ENCODE measurements around the gene NBL1. TPM values are rescaled to one million over a fixed set of nuclear protein-coding genes. Genes with fewer than 3 reads are reported as not detected.

The NBL1 gene
- polyA plus RNA-seq, 3 donors: 0.07 TPM; not detected in 2

DNA sequence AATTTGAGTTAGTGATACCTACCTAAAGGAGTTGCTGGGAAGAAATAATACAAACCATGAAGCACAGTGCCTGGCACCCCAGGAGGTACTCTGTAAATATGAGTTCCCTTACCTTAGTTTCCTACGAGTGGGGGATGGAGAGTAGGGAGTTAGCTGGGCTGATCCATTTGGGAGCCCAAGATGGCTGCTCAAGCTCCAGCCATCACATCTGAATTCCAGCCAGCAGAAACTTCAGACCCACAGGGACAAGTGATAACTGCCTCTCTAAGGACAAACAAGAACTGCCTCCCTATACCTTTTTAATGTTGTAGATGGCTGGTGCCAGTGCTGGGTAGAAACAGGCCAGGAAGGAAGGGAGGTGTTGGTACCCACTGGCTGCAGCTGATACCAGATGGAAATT is 43.3 kb downstream of the NBL1 start:
- no peaks in the 10 kb centered on the region for H3K4me1 Mint-ChIP-seq
- no peaks in the 10 kb centered on the region for H4K20me1 ChIP-seq (ENCODE audit: insufficient read depth, low read length)
- peaks cover 14 to 26% of the 10 kb centered on the region in 2 donors for H3K9me3 ChIP-seq (replicated peaks in 1 of 2; ENCODE audit: control insufficient read depth in 1 of 2, insufficient read depth in 1 of 2, low read length in 2 of 2)
- no peak overlapping the region for H3K4me3 ChIP-seq (replicated peaks in 1 of 3; ENCODE audit: low read depth in 2 of 3, low read length in 3 of 3)
- H3K27ac ChIP-seq (ENCODE audit: low read depth in 1 of 2, low read length in 2 of 2): no peak overlapping the region
- TF ChIP-seq, protein P1, sequence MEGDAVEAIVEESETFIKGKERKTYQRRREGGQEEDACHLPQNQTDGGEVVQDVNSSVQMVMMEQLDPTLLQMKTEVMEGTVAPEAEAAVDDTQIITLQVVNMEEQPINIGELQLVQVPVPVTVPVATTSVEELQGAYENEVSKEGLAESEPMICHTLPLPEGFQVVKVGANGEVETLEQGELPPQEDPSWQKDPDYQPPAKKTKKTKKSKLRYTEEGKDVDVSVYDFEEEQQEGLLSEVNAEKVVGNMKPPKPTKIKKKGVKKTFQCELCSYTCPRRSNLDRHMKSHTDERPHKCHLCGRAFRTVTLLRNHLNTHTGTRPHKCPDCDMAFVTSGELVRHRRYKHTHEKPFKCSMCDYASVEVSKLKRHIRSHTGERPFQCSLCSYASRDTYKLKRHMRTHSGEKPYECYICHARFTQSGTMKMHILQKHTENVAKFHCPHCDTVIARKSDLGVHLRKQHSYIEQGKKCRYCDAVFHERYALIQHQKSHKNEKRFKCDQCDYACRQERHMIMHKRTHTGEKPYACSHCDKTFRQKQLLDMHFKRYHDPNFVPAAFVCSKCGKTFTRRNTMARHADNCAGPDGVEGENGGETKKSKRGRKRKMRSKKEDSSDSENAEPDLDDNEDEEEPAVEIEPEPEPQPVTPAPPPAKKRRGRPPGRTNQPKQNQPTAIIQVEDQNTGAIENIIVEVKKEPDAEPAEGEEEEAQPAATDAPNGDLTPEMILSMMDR (IDR thresholded peaks at IDR 0.05): no peak
- peaks cover 52 to 53% of the 10 kb centered on the region in 2 donors for H3K36me3 Mint-ChIP-seq
- no CpG with 5 or more reads among the region's 1 CpG for WGBS (ENCODE audit: insufficient coverage)
- no peaks in the 10 kb centered on the region for H3K79me2 ChIP-seq (ENCODE audit: insufficient read depth, low read length)
- H2AFZ ChIP-seq (ENCODE audit: insufficient read depth, low read depth, low read length, poor library complexity, severe bottlenecking): no peak overlapping the region
- H3K4me1 ChIP-seq (ENCODE audit: control insufficient read depth in 1 of 2, insufficient read depth in 2 of 2, low read length in 2 of 2): no peaks in the 10 kb centered on the region
- H3K4me3 Mint-ChIP-seq: no peak overlapping the region
- peaks cover 17 to 57% of the 10 kb centered on the region in 2 donors for H3K36me3 ChIP-seq (replicated peaks in 1 of 2; ENCODE audit: control insufficient read depth in 1 of 2, insufficient read depth in 2 of 2, low read length in 2 of 2)
- DNase-seq: no peak
- H3K9me3 Mint-ChIP-seq: peaks cover 18 to 32% (median 27%) of the 10 kb centered on the region in 7 donors
- peak overlapping the region in 1 of 7 donors; percentile 58 for H3K27ac Mint-ChIP-seq
- H3K27me3 ChIP-seq (ENCODE audit: control insufficient read depth in 2 of 2, insufficient read depth in 2 of 2, low read length in 2 of 2): no peaks in the 10 kb centered on the region
- peaks cover 0 to 2% (median 0%) of the 10 kb centered on the region in 3 donors for H3K27me3 Mint-ChIP-seq (ENCODE audit: low read depth in 3 of 3)
- no peak overlapping the region for H3K9ac ChIP-seq (ENCODE audit: insufficient read depth, low read length, poor library complexity, severe bottlenecking)
- no peak overlapping the region for H3K4me2 ChIP-seq (replicated peaks; ENCODE audit: extremely low read depth, low read length, poor library complexity, severe bottlenecking)
- intact Hi-C loops (cut with micrococcal nuclease): no loop called here

DNA sequence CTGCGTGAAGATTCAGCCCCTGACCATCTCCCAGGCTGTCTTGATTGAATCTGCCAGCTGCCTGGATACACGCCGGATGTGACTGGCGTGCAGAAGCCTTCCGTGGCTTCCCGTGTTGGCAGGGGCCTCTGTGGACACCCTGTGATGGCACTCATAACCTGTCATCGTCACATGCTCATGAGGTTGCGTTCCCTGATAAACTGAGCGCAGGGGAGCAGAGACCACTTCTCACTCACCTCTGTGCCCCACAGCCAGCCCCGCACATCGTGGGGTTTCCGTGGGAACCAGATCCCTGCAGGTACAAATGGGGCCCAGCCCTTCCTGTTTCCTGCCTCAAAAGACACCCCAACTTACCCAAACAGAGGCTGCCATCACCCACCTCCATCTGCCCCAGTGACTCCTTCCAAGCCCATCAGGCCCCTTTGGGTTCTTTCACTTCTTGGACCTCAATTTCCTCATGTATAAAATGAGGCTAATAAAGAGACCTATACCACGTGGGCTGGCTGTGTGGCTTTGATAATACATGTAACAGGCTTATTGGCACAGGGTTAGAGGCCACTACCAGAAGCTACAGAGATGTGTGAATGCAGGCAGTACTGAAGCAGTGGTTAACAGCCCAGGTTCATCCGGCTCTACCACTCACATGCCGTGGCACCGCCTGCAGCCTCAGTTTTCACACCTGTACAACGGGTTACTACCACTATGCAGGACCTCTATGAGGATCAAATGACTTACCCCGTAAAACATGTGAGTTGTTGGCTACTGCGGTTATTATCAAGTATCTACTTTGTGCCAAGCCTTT is 44.1 kb downstream of the NBL1 start:
- Mint-ChIP-seq H3K9me3 (peaks cover 18 to 32% (median 27%) of the 10 kb centered on the region in 7 donors), H3K27me3 (ENCODE audit: low read depth in 3 of 3) (peaks cover 0 to 2% (median 0%) of the 10 kb centered on the region in 3 donors), H3K27ac (peak overlapping the region in 1 of 7 donors; percentile 10), H3K4me1 (no peaks in the 10 kb centered on the region), H3K36me3 (peaks cover 50 to 58% of the 10 kb centered on the region in 2 donors), H3K4me3 (no peak overlapping the region)
- Histone ChIP-seq H2AFZ (ENCODE audit: insufficient read depth, low read depth, low read length, poor library complexity, severe bottlenecking) (no peak overlapping the region), H3K27ac (ENCODE audit: low read depth in 1 of 2, low read length in 2 of 2) (no peak overlapping the region), H4K20me1 (ENCODE audit: insufficient read depth, low read length) (no peaks in the 10 kb centered on the region), H3K9me3 (replicated peaks in 1 of 2; ENCODE audit: control insufficient read depth in 1 of 2, insufficient read depth in 1 of 2, low read length in 2 of 2) (peaks cover 14 to 26% of the 10 kb centered on the region in 2 donors), H3K4me1 (ENCODE audit: control insufficient read depth in 1 of 2, insufficient read depth in 2 of 2, low read length in 2 of 2) (no peaks in the 10 kb centered on the region), H3K79me2 (ENCODE audit: insufficient read depth, low read length) (no peaks in the 10 kb centered on the region), H3K9ac (ENCODE audit: insufficient read depth, low read length, poor library complexity, severe bottlenecking) (no peak overlapping the region), H3K36me3 (replicated peaks in 1 of 2; ENCODE audit: control insufficient read depth in 1 of 2, insufficient read depth in 2 of 2, low read length in 2 of 2) (peaks cover 15 to 51% of the 10 kb centered on the region in 2 donors), H3K27me3 (ENCODE audit: control insufficient read depth in 2 of 2, insufficient read depth in 2 of 2, low read length in 2 of 2) (no peaks in the 10 kb centered on the region), H3K4me3 (replicated peaks in 1 of 3; ENCODE audit: low read depth in 2 of 3, low read length in 3 of 3) (no peak overlapping the region), H3K4me2 (replicated peaks; ENCODE audit: extremely low read depth, low read length, poor library complexity, severe bottlenecking) (no peak overlapping the region)
- no peak for DNase-seq
- TF ChIP-seq, protein P1 (IDR thresholded peaks at IDR 0.05): no peak
- intact Hi-C loops (cut with micrococcal nuclease): no loop called here
- 88% methylated on average over 17 of the region's 19 CpGs for whole genome bisulfite sequencing (ENCODE audit: insufficient coverage)
